MCF 10A (cell line): Measurements from ENCODE around the gene IGFLR1. TPM values are rescaled to one million over a fixed set of nuclear protein-coding genes. Genes with fewer than 3 reads are reported as not detected.

Source experiments
- BruUV-seq: library from RNA; stranded (reverse); fragments of 400-500 nt; replicated peaks from 2 replicates; lab custom pipeline; 2021; lab: Mats Ljungman, UMichigan
- CTCF ChIA-PET: fragments of 300-600 bp; sonication (Branson Sonifier 250); formaldehyde crosslinking; extraction: SDS; loops from one replicate; lab custom pipeline; 2021; ENCODE audit warnings: antibody characterized with exemption, inconsistent platforms; lab: Yijun Ruan, JAX
- POLR2A ChIA-PET: fragments of 300-600, 350-650 bp; sonication (Branson Sonifier 250); formaldehyde crosslinking; extraction: SDS; loops from one replicate; lab custom pipeline; 2020; ENCODE audit warnings: antibody characterized with exemption, inconsistent platforms; lab: Yijun Ruan, JAX
- DNase-seq: peaks from one replicate; pipeline ENCODE4 v3.0.0-alpha.2; 2018; ENCODE audit not compliant: unreplicated experiment
- H3K27ac Mint-ChIP-seq: one replicate; pipeline ENCODE4 v1.8.0; 2022; ENCODE audit warnings: mild to moderate bottlenecking, low read depth, mixed read lengths; ENCODE audit not compliant: unreplicated experiment
- H3K27me3 Mint-ChIP-seq: one replicate; pipeline ENCODE4 v1.8.0; 2022; ENCODE audit warnings: mixed read lengths; ENCODE audit not compliant: insufficient read depth, unreplicated experiment
- H3K36me3 Mint-ChIP-seq: one replicate; pipeline ENCODE4 v1.8.0; 2022; ENCODE audit warnings: mild to moderate bottlenecking, moderate library complexity, mixed read lengths; ENCODE audit not compliant: insufficient read depth, unreplicated experiment
- H3K4me1 Mint-ChIP-seq: one replicate; pipeline ENCODE4 v1.8.0; 2022; ENCODE audit warnings: mixed read lengths; ENCODE audit not compliant: insufficient read depth, unreplicated experiment
- H3K4me3 Mint-ChIP-seq: one replicate; pipeline ENCODE4 v1.8.0; 2022; ENCODE audit warnings: mild to moderate bottlenecking, moderate library complexity, mixed read lengths; ENCODE audit not compliant: unreplicated experiment
- H3K9me3 Mint-ChIP-seq: one replicate; pipeline ENCODE4 v1.8.0; 2022; ENCODE audit warnings: mixed read lengths; ENCODE audit not compliant: unreplicated experiment
- intact Hi-C: fragments of 100-400 bp; cut with micrococcal nuclease; formaldehyde crosslinking; loops from 2 replicates; pipeline ENCODE4 v1.14.1; 2022
- total RNA-seq: library from RNA; stranded (reverse); gene quantifications from 2 replicates; pipeline ENCODE4 v1.2.3, GENCODE V29; 2022
- TF ChIP-seq, protein P1 (sequence below): fragments of 200-600 bp; IDR thresholded peaks from one replicate; pipeline ENCODE4 v1.8.0; 2022; ENCODE audit warnings: antibody characterized with exemption, mild to moderate bottlenecking; ENCODE audit not compliant: unreplicated experiment

The IGFLR1 gene
- total RNA-seq, 1 experiment from 2014 or later, result 4.2 TPM

- no TSS peak for BruUV-seq
- no peaks in the 10 kb centered on the region for H3K27me3 Mint-ChIP-seq
- no peak for DNase-seq
- H3K4me3 Mint-ChIP-seq, result no peak overlapping the region
- POLR2A ChIA-PET, result interaction anchor here (1.0 to 1.8 kb wide), 2 partner anchors 16 to 20 kb away, joined by 4 to 5 read pairs; no protein-coding TSS in a partner anchor
- peaks cover 20% of the 10 kb centered on the region for H3K4me1 Mint-ChIP-seq
- intact Hi-C loops, result no loop called here
- peaks cover 48% of the 10 kb centered on the region for H3K36me3 Mint-ChIP-seq
- no peak overlapping the region for H3K27ac Mint-ChIP-seq
- H3K9me3 Mint-ChIP-seq, result no peaks in the 10 kb centered on the region
- TF ChIP-seq, protein P1, sequence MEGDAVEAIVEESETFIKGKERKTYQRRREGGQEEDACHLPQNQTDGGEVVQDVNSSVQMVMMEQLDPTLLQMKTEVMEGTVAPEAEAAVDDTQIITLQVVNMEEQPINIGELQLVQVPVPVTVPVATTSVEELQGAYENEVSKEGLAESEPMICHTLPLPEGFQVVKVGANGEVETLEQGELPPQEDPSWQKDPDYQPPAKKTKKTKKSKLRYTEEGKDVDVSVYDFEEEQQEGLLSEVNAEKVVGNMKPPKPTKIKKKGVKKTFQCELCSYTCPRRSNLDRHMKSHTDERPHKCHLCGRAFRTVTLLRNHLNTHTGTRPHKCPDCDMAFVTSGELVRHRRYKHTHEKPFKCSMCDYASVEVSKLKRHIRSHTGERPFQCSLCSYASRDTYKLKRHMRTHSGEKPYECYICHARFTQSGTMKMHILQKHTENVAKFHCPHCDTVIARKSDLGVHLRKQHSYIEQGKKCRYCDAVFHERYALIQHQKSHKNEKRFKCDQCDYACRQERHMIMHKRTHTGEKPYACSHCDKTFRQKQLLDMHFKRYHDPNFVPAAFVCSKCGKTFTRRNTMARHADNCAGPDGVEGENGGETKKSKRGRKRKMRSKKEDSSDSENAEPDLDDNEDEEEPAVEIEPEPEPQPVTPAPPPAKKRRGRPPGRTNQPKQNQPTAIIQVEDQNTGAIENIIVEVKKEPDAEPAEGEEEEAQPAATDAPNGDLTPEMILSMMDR, result no peak
- CTCF ChIA-PET, result interaction anchor here (1.3 kb wide), 1 partner anchor 18 kb away, joined by 4 read pairs; no protein-coding TSS in a partner anchor
Observed at GRCh38 chr19:35720163-35720524, 22.1 kb downstream of the IGFLR1 start.

DNA sequence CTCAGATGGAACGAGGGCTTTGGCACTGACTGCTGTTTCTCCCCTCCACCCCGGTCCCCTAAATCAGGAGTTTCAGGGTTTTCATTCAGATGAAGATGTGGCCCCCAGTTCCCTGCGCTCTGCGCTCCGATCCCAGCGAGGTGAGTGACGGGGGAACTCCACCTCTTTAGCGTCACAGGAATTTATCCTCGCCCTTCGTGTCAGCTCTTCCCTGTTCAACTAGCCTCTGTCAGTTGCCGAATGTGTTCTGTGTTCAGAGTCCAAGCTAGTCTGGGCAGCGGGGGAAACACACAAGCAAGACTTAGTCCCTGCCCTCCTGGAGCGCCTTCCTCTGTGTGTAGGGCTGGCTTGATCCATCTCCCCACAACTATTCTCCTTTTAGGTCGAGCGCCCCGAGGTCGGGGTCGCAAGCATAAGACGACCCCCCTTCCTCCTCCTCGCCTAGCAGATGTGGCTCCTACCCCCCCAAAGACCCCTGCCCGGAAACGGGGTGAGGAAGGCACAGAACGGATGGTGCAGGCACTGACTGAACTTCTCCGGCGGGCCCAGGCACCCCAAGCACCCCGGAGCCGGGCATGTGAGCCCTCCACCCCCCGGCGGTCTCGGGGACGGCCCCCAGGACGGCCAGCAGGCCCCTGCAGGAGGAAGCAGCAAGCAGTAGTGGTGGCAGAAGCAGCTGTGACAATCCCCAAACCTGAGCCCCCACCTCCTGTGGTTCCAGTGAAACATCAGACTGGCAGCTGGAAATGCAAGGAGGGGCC is 22.7 kb downstream of the IGFLR1 start:
- peaks cover 20% of the 10 kb centered on the region for H3K4me1 Mint-ChIP-seq
- intact Hi-C loops, result no loop called here
- peak overlapping the region; percentile 80 for H3K4me3 Mint-ChIP-seq
- ChIA-PET CTCF (interaction anchor here (0.9 to 1.3 kb wide), 3 partner anchors 18 to 25 kb away, joined by 3 to 7 read pairs (median 4); partner anchors contain the start of genes PSENEN and U2AF1L4), POLR2A (interaction anchor here (1.1 to 1.8 kb wide), 3 partner anchors 17 to 26 kb away, joined by 4 to 9 read pairs (median 6); partner anchors contain the start of genes PSENEN and U2AF1L4)
- BruUV-seq, result no TSS peak
- TF ChIP-seq, protein P1, result no peak
- H3K27me3 Mint-ChIP-seq, result no peaks in the 10 kb centered on the region
- no peak for DNase-seq
- no peaks in the 10 kb centered on the region for H3K9me3 Mint-ChIP-seq
- H3K36me3 Mint-ChIP-seq, result peaks cover 46% of the 10 kb centered on the region
- peak overlapping the region; percentile 82 for H3K27ac Mint-ChIP-seq

DNA sequence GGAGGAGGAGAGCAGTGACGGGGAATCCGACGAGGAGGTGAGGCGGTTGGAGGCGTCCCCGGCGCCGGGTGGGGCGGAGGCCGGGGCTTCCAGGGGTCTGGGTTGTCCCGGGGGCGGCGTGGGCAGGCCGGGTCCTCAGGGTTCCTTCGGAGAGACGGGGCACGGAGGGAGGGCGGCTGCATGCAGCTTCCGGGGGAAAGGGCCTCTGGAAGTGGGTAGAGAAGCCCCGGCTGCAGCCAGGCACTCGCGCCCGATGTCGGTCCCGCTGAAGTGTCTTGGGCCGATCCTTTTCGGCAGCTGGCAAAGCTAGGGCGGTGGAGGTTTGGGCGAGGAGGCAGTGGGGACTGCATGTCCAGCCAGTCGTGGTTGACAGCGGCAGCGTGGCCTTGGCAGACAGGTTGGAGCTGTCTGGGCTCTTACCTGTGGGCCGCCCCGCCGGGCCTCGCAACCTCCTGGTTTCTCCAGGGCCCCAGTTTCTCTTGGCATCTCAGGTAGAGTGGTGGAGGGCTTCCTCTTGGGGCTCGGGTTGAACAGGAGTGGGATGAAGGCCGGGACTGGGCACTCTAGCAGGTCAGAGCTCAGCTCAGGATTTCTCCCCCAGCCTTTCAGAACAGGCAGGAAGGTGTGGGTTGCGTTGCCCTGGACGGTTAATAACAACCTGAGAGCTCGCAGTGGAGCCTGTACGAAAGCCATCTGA is 23.8 kb downstream of the IGFLR1 start:
- Mint-ChIP-seq H3K36me3 (peaks cover 36% of the 10 kb centered on the region), H3K4me3 (peak overlapping the region; percentile 80), H3K4me1 (peaks cover 20% of the 10 kb centered on the region), H3K27me3 (no peaks in the 10 kb centered on the region), H3K9me3 (no peaks in the 10 kb centered on the region), H3K27ac (peak overlapping the region; percentile 82)
- BruUV-seq, result TSS peak; percentile 27
- intact Hi-C loops, result no loop called here
- TF ChIP-seq, protein P1, result no peak
- ChIA-PET CTCF (interaction anchor here (0.9 to 1.3 kb wide), 3 partner anchors 24 to 26 kb away, joined by 3 to 7 read pairs (median 5); partner anchors contain the start of genes PSENEN and U2AF1L4), POLR2A (interaction anchor here (0.5 to 1.8 kb wide), 10 partner anchors 12 to 1132 kb away, joined by 3 to 9 read pairs (median 4); partner anchors contain the start of genes COX6B1, LIN37, PSENEN and U2AF1L4)
- DNase-seq, result peak; percentile 24
